Measurements from ENCODE around the gene SMPDL3A.

Gene SMPDL3A

GRCh38 chr6:122788663-122789181 is 336 bp upstream of the SMPDL3A start:
- Mint-ChIP-seq H3K4me3 (peak overlapping the region; percentile 89), H3K9me3 (no peaks in the 10 kb centered on the region), H3K4me1 (peaks cover 19% of the 10 kb centered on the region), H3K27ac (peak overlapping the region; percentile 80), H3K27me3 (peaks cover 35% of the 10 kb centered on the region), H3K36me3 (no peaks in the 10 kb centered on the region)
- no peak for ATAC-seq

GRCh38 chr6:122790028-122790422 is 967 bp downstream of the SMPDL3A start:
- H3K27ac Mint-ChIP-seq, result peak overlapping the region; percentile 80
- no peaks in the 10 kb centered on the region for H3K36me3 Mint-ChIP-seq
- peaks cover 19% of the 10 kb centered on the region for H3K4me1 Mint-ChIP-seq
- peak overlapping the region; percentile 89 for H3K4me3 Mint-ChIP-seq
- peaks cover 35% of the 10 kb centered on the region for H3K27me3 Mint-ChIP-seq
- H3K9me3 Mint-ChIP-seq, result no peaks in the 10 kb centered on the region
- ATAC-seq, result no peak

- Mint-ChIP-seq H3K36me3 (no peaks in the 10 kb centered on the region), H3K27me3 (peaks cover 35% of the 10 kb centered on the region), H3K4me1 (peaks cover 19% of the 10 kb centered on the region), H3K27ac (peak overlapping the region; percentile 80), H3K4me3 (peak overlapping the region; percentile 89), H3K9me3 (no peaks in the 10 kb centered on the region)
- no peak for ATAC-seq
These were observed 1.6 kb downstream of the SMPDL3A start for GRCh38 chr6:122790423-122791309.

- Mint-ChIP-seq H3K4me1 (peaks cover 19% of the 10 kb centered on the region), H3K36me3 (no peaks in the 10 kb centered on the region), H3K9me3 (no peaks in the 10 kb centered on the region), H3K27ac (no peak overlapping the region), H3K27me3 (peaks cover 35% of the 10 kb centered on the region), H3K4me3 (no peak overlapping the region)
- no peak for ATAC-seq
These were observed 2.2 kb downstream of the SMPDL3A start for GRCh38 chr6:122791310-122791679.

- Mint-ChIP-seq H3K36me3 (no peaks in the 10 kb centered on the region), H3K4me3 (no peak overlapping the region), H3K9me3 (no peaks in the 10 kb centered on the region), H3K27me3 (peaks cover 26% of the 10 kb centered on the region), H3K4me1 (peaks cover 20% of the 10 kb centered on the region), H3K27ac (no peak overlapping the region)
- no peak for ATAC-seq
These were observed 3.7 kb downstream of the SMPDL3A start for GRCh38 chr6:122792766-122793165.

- Mint-ChIP-seq H3K4me1 (peaks cover 5% of the 10 kb centered on the region), H3K36me3 (no peaks in the 10 kb centered on the region), H3K27ac (no peak overlapping the region), H3K9me3 (no peaks in the 10 kb centered on the region), H3K27me3 (no peaks in the 10 kb centered on the region), H3K4me3 (no peak overlapping the region)
- no peak for ATAC-seq
These were observed 8.5 kb downstream of the SMPDL3A start for GRCh38 chr6:122797537-122797936.

GRCh38 chr6:122798099-122798641 is 9.1 kb downstream of the SMPDL3A start:
- Mint-ChIP-seq H3K27ac (no peak overlapping the region), H3K4me3 (no peak overlapping the region), H3K9me3 (no peaks in the 10 kb centered on the region), H3K27me3 (no peaks in the 10 kb centered on the region), H3K4me1 (peaks cover 5% of the 10 kb centered on the region), H3K36me3 (no peaks in the 10 kb centered on the region)
- ATAC-seq, result peak; percentile 55

- no peaks in the 10 kb centered on the region for H3K36me3 Mint-ChIP-seq
- H3K4me1 Mint-ChIP-seq, result peaks cover 5% of the 10 kb centered on the region
These were observed 10.2 kb downstream of the SMPDL3A start for GRCh38 chr6:122799140-122799745.

GRCh38 chr6:122799916-122800686 is 11.0 kb downstream of the SMPDL3A start:
- Mint-ChIP-seq H3K4me3 (no peak overlapping the region), H3K27ac (no peak overlapping the region), H3K36me3 (no peaks in the 10 kb centered on the region), H3K4me1 (peaks cover 5% of the 10 kb centered on the region), H3K9me3 (no peaks in the 10 kb centered on the region), H3K27me3 (no peaks in the 10 kb centered on the region)
- ATAC-seq, result no peak

More at GRCh38 chr6:122799140-122799745, 10.2 kb downstream of the SMPDL3A start:
- H3K27me3 Mint-ChIP-seq, result no peaks in the 10 kb centered on the region
- no peak for ATAC-seq
- no peak overlapping the region for H3K27ac Mint-ChIP-seq
- H3K9me3 Mint-ChIP-seq, result no peaks in the 10 kb centered on the region
- H3K4me3 Mint-ChIP-seq, result no peak overlapping the region

- Mint-ChIP-seq H3K4me1 (peaks cover 5% of the 10 kb centered on the region), H3K4me3 (no peak overlapping the region), H3K36me3 (no peaks in the 10 kb centered on the region), H3K9me3 (no peaks in the 10 kb centered on the region), H3K27ac (no peak overlapping the region), H3K27me3 (no peaks in the 10 kb centered on the region)
- ATAC-seq, result no peak
These were observed 11.8 kb downstream of the SMPDL3A start for GRCh38 chr6:122800906-122801305.

GRCh38 chr6:122801397-122801796 is 12.3 kb downstream of the SMPDL3A start:
- ATAC-seq, result no peak
- Mint-ChIP-seq H3K9me3 (no peaks in the 10 kb centered on the region), H3K4me1 (peaks cover 5% of the 10 kb centered on the region)

GRCh38 chr6:122803171-122803661 is 14.2 kb downstream of the SMPDL3A start:
- Mint-ChIP-seq H3K36me3 (no peaks in the 10 kb centered on the region), H3K9me3 (no peaks in the 10 kb centered on the region), H3K27me3 (no peaks in the 10 kb centered on the region), H3K4me3 (no peak overlapping the region), H3K27ac (no peak overlapping the region), H3K4me1 (no peaks in the 10 kb centered on the region)
- no peak for ATAC-seq

More at GRCh38 chr6:122801397-122801796, 12.3 kb downstream of the SMPDL3A start:
- H3K27ac Mint-ChIP-seq, result no peak overlapping the region
- H3K36me3 Mint-ChIP-seq, result no peaks in the 10 kb centered on the region
- no peaks in the 10 kb centered on the region for H3K27me3 Mint-ChIP-seq
- H3K4me3 Mint-ChIP-seq, result no peak overlapping the region

GRCh38 chr6:122804962-122805485 is 16.0 kb downstream of the SMPDL3A start:
- H3K9me3 Mint-ChIP-seq, result no peaks in the 10 kb centered on the region
- H3K36me3 Mint-ChIP-seq, result no peaks in the 10 kb centered on the region
- ATAC-seq, result no peak
- H3K27ac Mint-ChIP-seq, result no peak overlapping the region
- no peaks in the 10 kb centered on the region for H3K4me1 Mint-ChIP-seq
- H3K27me3 Mint-ChIP-seq, result no peaks in the 10 kb centered on the region
- no peak overlapping the region for H3K4me3 Mint-ChIP-seq

GRCh38 chr6:122806291-122806690 is 17.2 kb downstream of the SMPDL3A start:
- no peak for ATAC-seq
- Mint-ChIP-seq H3K27ac (no peak overlapping the region), H3K4me1 (no peaks in the 10 kb centered on the region), H3K4me3 (no peak overlapping the region), H3K27me3 (no peaks in the 10 kb centered on the region), H3K9me3 (no peaks in the 10 kb centered on the region), H3K36me3 (no peaks in the 10 kb centered on the region)

Measured in stimulated activated memory B cell treated with anti-CD40 and anti-IgM and Interleukin-4, amounts not matched to agents 10 μg/mL and 1 μg/mL and 100 μg/mL, for 72 hours (primary cell).